Left renal pelvis (tissue), 4 donors: ENCODE measurements around the gene NOC4L. TPM values are rescaled to one million over a fixed set of nuclear protein-coding genes. Genes with fewer than 3 reads are reported as not detected.
"Not testable (repeated sequence)": the region's sequence is repeated elsewhere in the genome, so short reads cannot be mapped to it uniquely, and the experiment has no call there.

Experiments
- DNase-seq, 4 donors: peaks; one replicate each; pipeline ENCODE4 v3.0.0-alpha.2; 2013; ENCODE audit warnings: low read depth in 4 of 4, low spot score in 3 of 4
- polyA plus RNA-seq, 4 donors: library from polyadenylated mRNA; unstranded; fragments of 120-200 nt; gene quantifications; one replicate each; pipeline ENCODE4 v1.2.1, GENCODE V29; 2013; ENCODE audit not compliant: insufficient read length in 4 of 4

Gene NOC4L
- 10 to 100 TPM; 11.0 to 20.5 (median 12.6) TPM for polyA plus RNA-seq

DNA sequence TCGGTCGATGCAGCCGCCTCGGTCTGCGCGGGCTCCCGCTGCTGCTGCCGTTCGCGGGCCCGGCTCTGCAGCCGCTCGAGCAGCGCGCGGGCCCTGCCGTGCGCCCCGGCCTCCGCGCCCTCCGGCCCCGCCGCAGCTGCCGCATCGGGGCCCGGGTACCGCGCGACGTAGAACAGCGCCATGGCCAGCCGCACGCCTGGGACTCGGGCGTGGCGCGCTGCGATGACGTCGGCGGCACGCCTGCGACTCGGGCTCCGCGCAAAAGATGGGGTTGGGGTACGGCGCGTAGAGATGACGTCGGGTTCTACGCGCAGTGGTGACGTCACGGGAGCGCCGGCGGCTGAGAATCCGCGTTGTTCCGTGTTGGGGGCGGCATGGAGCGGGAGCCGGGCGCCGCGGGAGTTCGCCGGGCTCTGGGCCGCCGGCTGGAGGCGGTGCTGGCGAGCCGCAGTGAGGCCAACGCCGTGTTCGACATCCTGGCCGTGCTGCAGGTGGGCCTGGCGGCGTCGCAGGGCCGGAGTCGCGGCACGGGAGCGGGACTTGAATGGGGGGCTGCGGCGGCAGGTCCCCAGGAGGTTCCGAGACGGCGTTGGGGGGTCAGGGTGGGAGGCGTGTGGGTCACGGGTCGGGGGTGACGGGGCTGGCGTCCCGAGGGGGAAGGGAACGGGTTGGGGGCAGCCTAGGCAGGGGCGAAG is at the start of gene NOC4L, which contains the start of gene DDX51:
Gene NOC4L, plus strand, starts transcription at position 343 of the 695 bp plus-strand sequence. Its CDS starts 32 bp downstream, at position 375.
Gene DDX51, minus strand, starts transcription at position 205 of the 695 bp plus-strand sequence. Its CDS starts 23 bp downstream, at position 182.
- DNase-seq, result peak; percentile 88 to 90 (median 88)

DNA sequence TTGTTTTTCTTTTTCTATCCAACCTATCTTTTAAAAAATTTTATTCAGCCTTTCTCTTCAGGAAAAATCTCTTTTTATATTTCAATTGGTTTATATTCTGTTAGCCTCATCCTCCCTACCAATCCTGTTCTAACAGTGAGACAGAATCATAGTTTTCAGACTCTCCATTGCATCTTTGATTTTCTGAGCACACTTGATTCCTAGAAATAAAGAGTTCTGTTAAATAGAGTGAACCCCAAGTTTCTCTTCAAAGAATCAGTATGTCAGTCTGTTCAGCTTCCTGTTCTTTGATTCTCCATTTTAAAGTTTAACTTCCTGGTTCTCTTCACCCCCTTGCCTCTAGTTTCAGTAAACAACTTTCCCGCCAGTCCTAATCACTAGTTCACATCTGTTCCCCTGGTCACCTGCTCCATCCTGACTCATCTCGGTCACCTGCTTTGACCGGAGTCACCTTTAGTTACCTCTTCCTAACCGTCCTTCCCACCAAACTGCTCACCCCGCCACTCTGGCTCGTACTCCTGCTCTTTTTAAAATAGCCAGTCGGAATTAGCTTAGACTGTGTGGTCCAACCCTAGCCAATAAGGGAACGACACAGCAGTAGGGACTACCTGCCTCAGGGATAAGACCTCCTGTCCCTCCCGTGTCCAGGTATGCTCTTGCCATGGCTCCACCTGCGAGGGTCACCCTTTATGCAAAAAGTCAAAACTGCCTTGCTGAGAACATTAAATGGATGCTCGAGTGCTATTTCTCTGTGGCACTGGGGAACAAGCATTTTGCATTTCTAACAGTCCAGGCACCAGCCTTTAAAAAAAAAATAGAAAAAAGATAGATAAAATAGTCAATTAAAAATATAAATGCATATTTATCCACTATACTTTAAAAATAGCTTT is 48.5 kb upstream of the NOC4L start:
- no peak for DNase-seq

DNA sequence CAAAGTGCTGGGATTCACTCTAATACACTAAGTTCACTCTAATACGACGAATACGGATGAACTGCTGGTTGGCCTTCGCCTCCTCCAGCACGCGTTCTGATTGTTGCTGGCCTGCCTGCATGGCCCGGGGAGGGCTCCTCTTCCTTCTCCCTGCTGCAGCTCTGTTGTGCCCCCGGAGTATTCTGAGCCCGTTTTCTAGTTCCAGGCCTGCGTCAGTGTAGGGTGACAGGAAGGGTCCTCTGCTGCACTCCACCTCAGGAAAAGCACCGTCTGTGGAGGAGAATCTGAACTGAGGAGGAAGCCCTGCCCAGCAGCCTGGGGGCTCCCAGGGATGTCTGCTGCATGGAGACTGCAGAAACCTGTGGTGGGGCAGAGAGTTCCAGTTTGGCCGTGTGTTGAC is 44.5 kb upstream of the NOC4L start:
- no peak for DNase-seq

DNA sequence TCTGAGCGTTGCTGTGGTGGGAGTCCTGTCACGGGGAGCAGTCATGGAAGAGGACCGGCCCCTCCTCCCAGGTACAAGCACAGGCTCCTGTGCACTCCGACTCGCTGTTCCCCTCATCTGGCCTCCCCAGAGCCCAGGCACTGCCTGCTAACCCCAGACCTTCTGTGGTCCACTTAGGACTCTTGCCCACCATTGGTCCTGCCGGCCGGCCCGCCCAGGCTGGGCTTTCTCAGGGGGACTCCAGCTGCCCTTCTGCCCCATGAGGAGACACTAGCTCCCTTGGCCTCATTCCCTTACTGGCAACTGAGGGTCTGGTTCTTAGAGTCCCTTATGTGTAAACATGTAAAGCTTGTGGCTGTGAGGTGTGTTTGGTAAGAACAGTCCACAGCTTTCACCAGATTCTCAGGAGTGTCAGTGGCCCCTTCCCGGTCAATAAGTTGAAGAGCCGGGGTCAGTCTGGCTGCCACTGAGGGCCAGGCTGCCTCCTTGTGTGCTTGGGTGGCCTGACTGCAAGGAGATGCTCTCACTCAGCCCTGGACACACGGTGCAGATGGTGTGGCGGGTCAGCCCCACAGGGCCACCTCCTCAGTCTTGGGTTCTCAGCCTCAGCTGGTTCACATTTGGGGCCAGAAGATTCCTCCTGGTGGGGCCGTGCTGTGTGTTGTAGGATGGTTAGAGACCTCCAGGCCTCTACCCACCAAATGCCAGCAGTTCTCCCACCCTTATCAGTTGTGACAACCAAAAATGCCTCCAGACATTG is 43.8 kb upstream of the NOC4L start:
- DNase-seq, result no peak

DNA sequence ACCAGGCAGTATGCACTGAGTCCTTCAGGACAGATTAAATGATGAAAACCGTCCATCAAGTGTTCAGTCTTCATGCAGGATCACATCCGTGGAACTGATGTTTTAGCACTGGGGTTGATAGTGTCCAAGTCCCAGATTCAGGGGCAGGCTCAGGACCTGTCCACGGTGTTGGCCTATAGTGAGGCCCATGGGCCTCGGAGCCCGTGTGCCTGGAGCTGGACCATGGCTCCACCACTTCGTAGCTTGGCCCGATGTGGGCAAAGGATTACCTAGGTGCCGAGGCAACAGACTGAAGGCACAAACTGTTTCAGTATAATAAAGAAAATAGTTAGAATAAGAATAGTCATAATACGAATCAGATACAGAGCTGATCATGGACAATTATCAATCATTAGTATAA is 42.0 kb upstream of the NOC4L start:
- no peak for DNase-seq

DNA sequence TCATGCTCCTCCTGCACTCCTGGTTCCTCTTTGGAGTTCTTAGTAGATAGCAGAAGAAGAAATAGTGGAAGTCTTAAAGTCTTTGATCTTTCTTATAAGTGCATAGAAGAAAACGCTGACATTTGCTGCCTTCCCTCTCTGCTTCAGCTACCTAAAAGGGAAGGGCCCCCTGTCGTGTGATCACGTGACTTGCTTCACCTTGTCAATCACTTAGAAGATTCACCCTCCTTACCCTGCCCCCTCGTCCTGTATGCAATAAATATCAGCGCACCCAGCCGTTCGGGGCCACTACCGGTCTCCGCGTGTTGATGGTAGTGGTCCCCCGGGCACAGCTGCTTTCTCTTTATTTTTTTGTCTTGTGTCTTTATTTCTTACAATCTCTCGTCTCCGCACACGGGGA is 41.2 kb upstream of the NOC4L start:
- not testable (repeated sequence) for DNase-seq

DNA sequence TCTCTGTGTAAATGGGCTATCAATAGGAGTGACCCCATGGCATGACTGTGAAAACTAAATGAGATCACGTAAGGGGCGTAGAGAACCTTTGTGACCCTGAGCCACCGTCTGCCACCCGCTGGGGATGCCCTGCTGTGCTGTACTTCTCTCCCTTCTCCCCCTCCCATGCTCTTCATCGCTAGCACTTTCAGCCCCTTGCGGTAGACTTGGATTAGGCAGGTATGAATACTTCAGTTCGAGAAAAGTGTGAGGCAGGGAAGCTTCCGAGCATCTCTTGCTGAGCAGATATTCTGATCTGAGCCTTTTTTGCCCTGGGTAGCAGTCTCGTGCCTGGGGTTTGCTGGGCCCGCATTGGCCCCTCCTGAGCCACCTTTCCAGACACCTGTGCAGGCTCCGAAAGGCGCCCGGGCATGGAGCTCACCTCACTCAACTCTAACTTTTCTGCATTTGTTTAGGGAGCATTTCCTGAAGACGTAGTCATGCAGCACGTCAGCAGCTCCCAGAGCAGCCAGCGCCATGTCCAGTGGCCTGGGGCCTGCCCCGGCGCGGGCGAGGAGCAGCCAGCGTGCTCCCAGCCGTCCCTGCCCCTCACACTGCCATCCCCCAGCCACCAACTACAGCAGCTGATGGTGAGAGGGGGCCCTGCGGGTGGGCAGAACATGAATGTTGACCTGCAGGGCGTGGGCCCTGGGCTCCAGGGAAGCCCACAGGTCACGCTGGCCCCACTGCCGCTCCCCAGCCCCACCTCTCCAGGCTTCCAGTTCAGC is 40.5 kb upstream of the NOC4L start:
- no peak for DNase-seq

DNA sequence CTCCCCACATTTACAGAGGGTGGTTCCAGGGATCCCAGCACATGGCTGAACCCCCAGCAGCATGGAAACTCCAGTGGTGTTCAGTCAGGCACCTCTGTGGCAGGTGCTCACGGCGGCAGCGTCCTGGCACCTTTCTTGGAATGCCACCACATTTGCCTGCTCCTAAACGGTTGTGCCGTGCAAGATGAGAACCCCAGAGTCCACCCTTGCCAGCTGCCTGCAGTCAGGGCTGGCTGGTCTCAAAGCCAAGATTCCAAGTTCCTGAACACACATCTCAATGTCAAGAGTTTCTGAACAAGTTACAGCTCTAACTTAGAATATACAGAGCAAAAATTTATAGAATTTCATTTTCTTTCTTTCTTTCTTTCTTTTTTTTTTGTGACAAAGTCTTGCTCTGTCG is 38.8 kb upstream of the NOC4L start:
- DNase-seq, result no peak

DNA sequence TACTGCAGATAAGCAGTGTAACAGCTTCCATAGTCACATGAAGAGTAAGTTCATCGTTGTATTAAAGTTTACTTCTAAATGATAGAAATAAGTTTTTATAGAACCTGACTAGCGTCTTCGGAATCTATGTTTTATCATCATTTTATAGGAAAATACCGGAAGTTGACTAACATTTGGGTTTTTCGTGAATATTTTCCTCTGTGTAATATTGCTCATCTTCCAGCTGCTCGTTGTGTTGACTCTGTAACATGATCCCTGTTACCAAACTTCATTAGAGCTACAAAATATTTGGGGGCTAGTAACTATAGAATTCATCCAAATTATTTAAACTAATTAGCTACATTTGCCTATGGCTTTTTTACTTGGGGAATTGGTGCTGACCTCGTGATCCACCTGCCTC is 37.3 kb upstream of the NOC4L start:
- DNase-seq, result no peak

DNA sequence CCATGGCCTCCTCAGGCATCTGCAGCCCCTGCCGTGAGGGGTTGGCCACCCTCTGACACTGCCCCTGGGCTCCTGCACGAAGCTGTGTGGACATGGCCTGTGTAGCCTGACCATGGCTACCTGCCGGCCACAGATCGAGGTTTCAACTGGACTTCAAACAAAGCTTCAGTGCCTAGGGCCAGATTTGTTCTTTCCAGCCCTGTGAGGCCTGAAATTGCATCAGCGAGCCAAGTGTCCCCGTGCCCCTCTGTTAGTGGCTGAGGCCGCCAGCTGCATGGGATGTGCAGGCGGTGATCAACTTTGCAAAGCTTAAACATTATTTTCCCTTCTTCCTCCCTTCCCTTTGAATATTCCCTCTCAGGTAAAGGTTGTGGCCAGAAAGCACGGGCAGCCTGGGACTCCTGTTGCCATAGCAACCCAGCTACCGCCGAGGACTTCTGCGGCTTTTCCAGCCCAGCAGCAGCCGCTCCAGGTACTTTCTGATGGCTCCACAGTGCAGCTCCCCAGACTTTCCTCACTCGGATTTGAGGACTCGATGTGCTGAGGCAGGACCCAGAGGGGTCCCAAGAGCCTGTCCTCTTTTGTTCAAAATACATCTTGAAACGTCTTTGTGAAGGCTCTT is 35.9 kb upstream of the NOC4L start:
- no peak for DNase-seq

DNA sequence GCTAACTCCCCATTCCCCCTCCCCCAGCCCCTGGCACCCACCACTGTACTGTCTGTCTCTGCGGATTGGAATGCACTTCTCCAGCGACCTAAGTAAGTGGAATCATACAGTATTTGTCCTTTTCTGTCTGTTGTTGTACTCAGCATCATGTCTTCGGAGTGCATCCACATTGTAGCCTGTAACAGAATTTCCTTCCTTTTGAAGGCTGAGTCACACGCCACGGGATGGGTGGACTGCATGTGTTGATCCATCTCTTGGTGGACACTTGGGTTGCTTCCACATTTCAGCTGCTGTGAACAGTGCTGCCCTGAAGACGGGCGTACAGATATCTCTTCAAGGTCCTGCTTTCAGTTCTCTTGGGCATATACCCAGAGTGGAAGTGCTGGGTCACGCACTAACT is 34.5 kb upstream of the NOC4L start:
- DNase-seq, result no peak

DNA sequence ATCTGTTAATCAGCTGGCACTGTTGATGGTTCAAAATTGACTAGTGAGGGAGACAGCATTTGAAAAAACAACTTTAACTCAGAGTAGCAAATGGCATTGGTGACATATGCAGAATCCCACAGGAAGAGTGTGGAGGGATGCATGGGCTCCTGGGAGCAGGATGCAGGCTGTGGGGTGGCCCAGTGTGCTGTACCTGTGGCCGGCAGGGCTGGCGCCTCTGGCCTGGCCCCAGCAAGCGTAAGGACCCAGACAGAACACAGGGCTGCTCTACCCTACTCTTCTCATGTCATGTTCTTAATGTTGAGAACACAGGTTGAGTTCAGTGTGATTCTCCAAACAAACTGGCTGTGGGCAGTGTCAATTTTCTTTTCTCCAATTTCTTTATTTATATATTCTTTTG is 33.6 kb upstream of the NOC4L start:
- DNase-seq, result no peak

DNA sequence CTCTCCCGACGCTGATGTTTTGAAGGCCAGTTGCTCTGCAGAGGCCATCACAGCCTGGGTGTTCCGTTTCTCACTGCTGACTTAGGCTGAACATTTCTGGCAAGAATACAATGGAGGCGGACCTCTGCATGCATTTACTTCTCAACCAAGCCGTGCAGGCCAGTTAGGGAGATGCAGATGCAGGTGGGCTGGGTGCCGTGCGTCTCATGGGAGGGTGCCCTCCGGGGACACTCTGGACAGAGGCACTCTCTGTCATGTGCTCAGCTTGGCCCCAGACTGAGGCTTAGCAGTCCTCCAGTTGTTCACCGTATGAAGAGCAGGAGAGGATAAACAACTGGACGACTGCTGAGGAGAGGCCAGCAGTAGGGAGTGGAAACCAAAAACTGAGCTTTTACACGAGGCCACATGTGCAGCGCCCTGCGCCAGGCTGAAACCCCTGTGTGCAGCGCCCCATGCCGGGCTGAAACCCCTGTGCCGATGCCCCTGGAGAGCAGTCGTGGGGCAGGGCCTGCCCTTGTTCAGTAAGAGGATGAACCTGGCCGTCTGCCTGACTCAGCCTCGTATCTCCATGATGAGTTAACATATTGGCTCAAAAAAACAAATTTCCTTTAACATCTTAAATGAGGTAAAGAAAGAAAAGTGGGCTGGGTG is 32.5 kb upstream of the NOC4L start:
- DNase-seq, result no peak

DNA sequence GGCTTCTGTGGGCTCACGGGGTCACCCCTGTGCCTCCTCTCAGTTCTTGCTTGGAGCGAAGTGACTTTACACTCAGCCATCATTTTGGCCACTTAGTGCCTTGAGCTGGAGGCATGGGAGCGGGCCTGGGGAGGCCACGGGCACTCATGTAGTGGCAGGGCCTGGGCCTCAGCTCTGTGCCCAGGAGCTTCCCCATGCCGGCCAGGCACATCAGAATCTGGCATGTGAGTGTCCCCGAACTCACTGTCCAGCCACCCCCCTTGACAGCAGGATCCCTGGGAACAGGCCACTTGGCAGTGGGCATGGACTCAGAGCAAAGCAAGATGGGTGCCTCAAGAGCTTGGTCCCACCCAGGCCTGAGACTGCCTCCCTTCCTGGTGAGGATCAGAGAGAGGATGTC is 29.6 kb upstream of the NOC4L start:
- no peak for DNase-seq

DNA sequence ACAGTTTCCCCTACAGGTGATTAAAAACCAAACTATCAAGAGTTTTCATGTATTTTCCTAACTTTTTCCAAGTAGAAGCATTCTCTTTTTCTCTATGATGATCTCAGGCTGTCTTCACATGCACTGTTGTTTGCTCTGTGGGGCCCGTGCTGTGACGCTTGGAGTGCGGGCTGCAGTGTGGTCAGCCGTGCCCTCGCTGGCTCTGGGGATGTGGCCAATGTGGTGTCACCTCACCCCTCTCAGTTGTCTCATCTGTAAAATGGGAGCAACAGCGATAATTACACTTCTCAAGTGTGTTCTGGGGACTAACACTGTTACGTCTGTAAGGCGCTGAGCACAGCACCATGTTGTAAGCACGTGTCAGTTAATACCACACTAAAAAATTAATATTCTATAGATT is 28.8 kb upstream of the NOC4L start:
- no peak for DNase-seq

DNA sequence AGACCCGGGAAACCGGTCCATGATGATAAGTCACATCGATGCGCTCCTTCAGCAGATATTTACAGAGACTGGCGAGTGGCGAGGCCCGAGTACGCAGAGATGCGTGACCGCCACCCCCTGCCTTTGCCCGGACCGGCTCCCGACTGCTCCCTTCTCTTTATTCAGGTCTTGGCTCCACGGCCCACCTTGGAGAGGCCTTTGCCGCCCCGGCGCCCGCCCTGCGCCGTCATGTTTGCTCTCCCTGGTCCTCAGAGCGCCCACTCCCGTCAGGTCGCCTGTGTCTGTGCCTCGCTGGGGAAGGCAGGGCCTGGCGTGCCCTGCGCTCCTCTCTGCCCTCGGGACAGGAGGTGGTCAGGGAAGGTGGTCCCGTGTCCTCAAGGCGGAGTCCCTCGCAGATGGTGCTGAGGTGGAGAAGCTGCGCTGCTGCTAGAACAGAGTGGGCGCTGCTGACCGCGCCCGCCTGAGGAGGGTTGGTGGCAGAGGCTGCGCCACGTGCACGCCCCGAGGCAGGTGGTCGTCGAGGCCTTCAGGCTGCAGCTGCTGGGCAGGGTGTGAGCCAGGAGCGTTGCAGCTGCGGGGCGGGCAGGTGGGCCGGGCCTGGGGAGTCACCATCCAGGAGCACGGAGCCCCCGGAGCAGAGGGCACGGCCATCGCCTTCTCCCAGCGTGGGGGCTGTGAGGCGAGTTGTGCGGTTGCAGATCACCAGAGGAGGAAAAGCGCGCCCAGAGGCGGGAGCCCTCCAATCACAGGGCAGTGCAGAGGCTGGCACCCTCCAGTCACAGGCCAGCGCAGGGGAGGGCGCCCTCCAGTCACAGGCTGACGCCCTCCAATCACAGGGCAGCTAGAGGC is 27.3 kb upstream of the NOC4L start:
- DNase-seq, result no peak

DNA sequence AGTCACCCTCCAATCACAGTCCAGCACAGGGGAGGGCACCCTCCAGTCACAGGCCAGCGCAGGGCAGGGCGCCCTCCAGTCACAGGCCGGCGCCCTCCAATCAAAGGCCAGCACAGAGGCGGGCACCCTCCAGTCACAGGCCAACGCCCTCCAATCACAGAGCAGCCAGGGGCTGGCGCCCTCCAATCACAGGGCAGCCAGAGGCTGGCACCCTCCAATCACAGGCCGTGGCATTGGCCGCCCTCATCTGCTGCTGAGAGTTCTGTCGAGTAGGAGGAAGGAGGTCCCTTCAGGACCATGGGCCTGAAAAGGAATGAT is 26.7 kb upstream of the NOC4L start:
- DNase-seq, result no peak

DNA sequence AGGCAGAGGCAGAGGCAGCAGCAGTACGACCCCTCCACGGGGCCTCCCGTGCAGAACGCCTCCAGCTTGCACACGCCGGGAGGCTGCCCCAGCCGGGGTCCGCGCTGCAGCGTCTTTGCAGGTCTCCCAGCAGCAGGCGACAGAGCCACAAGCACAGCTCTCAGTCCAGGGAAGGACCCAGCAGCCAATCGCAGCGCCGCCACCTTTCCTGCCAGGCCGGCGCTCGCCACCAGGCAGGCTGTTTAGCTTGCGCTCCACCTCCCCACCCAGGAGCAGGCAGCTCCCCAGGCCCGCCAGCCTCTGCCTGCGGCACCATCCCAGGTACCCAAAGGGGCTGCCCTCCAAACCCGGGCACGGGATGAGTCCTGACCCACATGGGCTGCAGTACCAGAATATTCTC is 25.4 kb upstream of the NOC4L start:
- no peak for DNase-seq

DNA sequence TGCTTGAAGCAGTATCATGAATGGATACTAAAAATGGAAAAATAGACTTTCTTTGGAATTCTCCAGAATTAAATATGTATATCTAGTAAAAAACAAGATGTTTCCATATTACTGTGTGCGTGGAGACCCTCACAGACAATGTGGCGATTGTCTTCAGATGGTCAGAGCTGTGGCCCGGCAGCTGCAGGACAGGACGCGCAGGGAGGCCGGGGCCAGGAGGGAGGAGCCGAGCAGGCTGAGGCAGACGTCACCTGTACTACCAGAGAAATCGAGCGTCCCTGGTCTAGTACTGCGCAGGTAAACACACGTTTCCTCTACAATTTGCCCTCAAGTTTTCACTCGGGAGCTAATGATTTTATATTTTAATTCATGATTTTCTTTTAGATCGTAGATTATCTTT is 23.0 kb upstream of the NOC4L start:
- DNase-seq, result no peak
